HL-60 (cell line): ENCODE measurements around the gene ZBTB7C.

Source experiments
- DNase-seq, 2 experiments: peaks; one replicate each; pipeline ENCODE4 v3.0.0-alpha.2; 2010 to 2020; ENCODE audit warnings: low read depth in 1 of 2, low spot score in 1 of 2
- H3K27ac ChIP-seq: fragments of 250-450 bp; sonication (Bioruptor Pico); replicated peaks from 2 replicates; pipeline ENCODE4 v1.5.1; 2020; ENCODE audit warnings: mild to moderate bottlenecking, moderate library complexity
- H3K27me3 ChIP-seq: fragments of 250-450 bp; sonication (Bioruptor Pico); 2 replicates; pipeline ENCODE4 v1.5.1; 2021; ENCODE audit warnings: mild to moderate bottlenecking, moderate library complexity; ENCODE audit not compliant: insufficient read depth, poor library complexity, severe bottlenecking
- H3K4me3 ChIP-seq: replicated peaks from 2 replicates; pipeline ENCODE4 v1.5.1; 2011; ENCODE audit warnings: mild to moderate bottlenecking, control low read depth, low read length; ENCODE audit not compliant: insufficient read depth
- GABPA ChIP-seq: IDR thresholded peaks from 2 replicates; pipeline ENCODE4 v1.6.1; 2012; ENCODE audit warnings: low read depth
- POLR2AphosphoS5 ChIP-seq: IDR thresholded peaks from 2 replicates; pipeline ENCODE4 v1.6.1; 2012; ENCODE audit warnings: low read depth
- REST ChIP-seq: IDR thresholded peaks from 2 replicates; pipeline ENCODE4 v1.6.1; 2012; ENCODE audit warnings: low read depth; ENCODE audit not compliant: insufficient replicate concordance
- SPI1 ChIP-seq: IDR thresholded peaks from 2 replicates; pipeline ENCODE4 v1.6.1; 2012; ENCODE audit warnings: low read depth, mild to moderate bottlenecking, borderline replicate concordance
- TF ChIP-seq, protein P1 (sequence below): IDR thresholded peaks from one replicate; pipeline ENCODE4 v1.5.1; 2011; ENCODE audit warnings: low read length, control low read depth, inconsistent platforms; ENCODE audit not compliant: insufficient read depth

The ZBTB7C gene

GRCh38 chr18:48297139-48297538 is 112.0 kb downstream of the ZBTB7C start:
- H3K27me3 ChIP-seq: no peaks in the 10 kb centered on the region
- no peak overlapping the region for H3K27ac ChIP-seq
- no peak for DNase-seq
- TF ChIP-seq GABPA: no peak
- TF ChIP-seq SPI1: no peak
- H3K4me3 ChIP-seq: no peak overlapping the region

DNA sequence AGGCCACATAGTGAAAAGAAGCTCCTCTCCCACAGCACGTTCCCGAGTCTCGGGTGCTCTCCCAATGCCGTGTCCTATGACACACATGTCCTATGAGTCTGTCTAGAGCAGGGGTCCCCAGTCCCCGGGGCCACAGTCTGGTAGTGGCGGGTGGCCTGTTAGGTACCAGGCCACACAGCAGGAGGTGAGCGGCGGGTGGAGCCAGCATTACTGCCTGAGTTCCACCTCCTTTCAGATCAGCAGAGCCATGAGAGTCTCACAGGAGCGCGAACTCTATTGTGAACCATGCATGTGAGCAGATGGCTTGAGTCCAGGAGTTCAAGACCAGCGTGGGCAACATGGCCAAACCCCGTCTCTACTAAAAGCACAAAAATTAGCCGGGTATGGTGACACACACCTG is 112.6 kb downstream of the ZBTB7C start:
- TF ChIP-seq SPI1: no peak
- TF ChIP-seq POLR2AphosphoS5: no peak
- TF ChIP-seq, protein P1, sequence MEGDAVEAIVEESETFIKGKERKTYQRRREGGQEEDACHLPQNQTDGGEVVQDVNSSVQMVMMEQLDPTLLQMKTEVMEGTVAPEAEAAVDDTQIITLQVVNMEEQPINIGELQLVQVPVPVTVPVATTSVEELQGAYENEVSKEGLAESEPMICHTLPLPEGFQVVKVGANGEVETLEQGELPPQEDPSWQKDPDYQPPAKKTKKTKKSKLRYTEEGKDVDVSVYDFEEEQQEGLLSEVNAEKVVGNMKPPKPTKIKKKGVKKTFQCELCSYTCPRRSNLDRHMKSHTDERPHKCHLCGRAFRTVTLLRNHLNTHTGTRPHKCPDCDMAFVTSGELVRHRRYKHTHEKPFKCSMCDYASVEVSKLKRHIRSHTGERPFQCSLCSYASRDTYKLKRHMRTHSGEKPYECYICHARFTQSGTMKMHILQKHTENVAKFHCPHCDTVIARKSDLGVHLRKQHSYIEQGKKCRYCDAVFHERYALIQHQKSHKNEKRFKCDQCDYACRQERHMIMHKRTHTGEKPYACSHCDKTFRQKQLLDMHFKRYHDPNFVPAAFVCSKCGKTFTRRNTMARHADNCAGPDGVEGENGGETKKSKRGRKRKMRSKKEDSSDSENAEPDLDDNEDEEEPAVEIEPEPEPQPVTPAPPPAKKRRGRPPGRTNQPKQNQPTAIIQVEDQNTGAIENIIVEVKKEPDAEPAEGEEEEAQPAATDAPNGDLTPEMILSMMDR: no peak
- TF ChIP-seq REST: no peak
- TF ChIP-seq GABPA: no peak
- no peaks in the 10 kb centered on the region for H3K27me3 ChIP-seq
- no peak overlapping the region for H3K27ac ChIP-seq
- no peak overlapping the region for H3K4me3 ChIP-seq
- no peak for DNase-seq

DNA sequence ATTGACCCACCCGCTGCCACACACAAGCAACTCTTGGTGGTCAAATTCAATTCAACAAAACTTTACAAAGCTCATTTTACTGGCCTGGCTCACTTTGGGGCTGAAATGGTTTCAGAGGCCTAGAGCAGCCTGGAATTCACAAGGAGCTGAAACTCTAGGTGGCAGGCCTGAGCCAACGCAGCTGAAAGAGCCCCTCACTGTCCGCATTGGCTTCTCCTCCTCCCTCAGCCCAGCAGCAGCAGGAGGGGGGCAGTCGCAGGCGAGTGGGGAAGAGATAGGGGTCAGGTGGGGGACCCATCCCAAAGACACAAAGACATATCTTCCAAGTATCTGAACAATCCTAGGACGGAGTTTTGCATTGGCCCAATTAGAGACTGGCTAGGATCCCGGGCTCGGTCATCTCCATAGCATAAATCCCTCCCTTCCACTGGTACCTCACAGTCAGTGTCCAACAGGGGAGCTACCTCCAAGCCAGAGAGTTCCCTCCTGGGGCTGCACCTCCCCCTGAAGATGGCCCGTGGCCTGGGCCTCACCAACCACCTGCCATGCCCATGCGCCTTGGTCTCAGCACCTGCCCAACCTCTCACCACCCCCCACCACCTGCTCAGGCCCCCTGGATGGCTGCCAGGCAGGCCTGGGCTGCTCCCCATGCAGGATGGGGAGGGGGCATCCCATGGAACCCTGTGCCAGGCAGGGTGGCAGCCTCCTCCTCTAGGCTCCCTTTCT is 113.4 kb downstream of the ZBTB7C start:
- Histone ChIP-seq H3K27ac (no peak overlapping the region), H3K27me3 (no peaks in the 10 kb centered on the region), H3K4me3 (no peak overlapping the region)
- TF ChIP-seq SPI1 (no peak), GABPA (no peak), REST (no peak), POLR2AphosphoS5 (no peak)
- TF ChIP-seq, protein P1: no peak
- DNase-seq: no peak

- no peaks in the 10 kb centered on the region for H3K27me3 ChIP-seq
- no peak overlapping the region for H3K27ac ChIP-seq
Measured at GRCh38 chr18:48294899-48295585, 114.1 kb downstream of the ZBTB7C start.

More at GRCh38 chr18:48294899-48295585, 114.1 kb downstream of the ZBTB7C start:
- TF ChIP-seq GABPA (no peak), SPI1 (no peak), POLR2AphosphoS5 (no peak), REST (no peak)
- TF ChIP-seq, protein P1: no peak
- no peak for DNase-seq
- no peak overlapping the region for H3K4me3 ChIP-seq
